Transverse colon (tissue), 4 donors: ENCODE data around the gene GLMP. TPM values are rescaled to one million over a fixed set of nuclear protein-coding genes. Genes with fewer than 3 reads are reported as not detected.

ENCODE experiments used
- DNase-seq: peaks from one replicate; pipeline ENCODE4 v3.0.0-alpha.2; 2019
- H3K27ac ChIP-seq, 4 donors: fragments of 200-600 bp; sonication (generic); 2 replicates each; pipeline ENCODE4 v1.5.1; 2016 to 2018; ENCODE audit warnings: inconsistent platforms in 4 of 4
- H3K27me3 ChIP-seq: fragments of 200-600 bp; sonication (generic); 2 replicates; pipeline ENCODE4 v1.5.1; 2017; ENCODE audit warnings: inconsistent platforms
- H3K36me3 ChIP-seq, 4 donors: fragments of 200-600 bp; sonication (generic); 2 replicates each; pipeline ENCODE4 v1.5.1; 2017 to 2019; ENCODE audit warnings: inconsistent platforms in 4 of 4
- H3K4me1 ChIP-seq, 4 donors: fragments of 200-600 bp; sonication (generic); 2 replicates each; pipeline ENCODE4 v1.5.1; 2017 to 2020; ENCODE audit warnings: inconsistent platforms in 4 of 4
- H3K4me3 ChIP-seq, 4 donors: fragments of 200-600 bp; sonication (generic); 1 replicate in 1 of 4; 2 replicates in 3 of 4; pipeline versions ENCODE4 v1.5.1 to v1.6.1; 2017 to 2019; ENCODE audit warnings: inconsistent platforms in 4 of 4
- H3K9me3 ChIP-seq, 2 donors: fragments of 200-600 bp; sonication (generic); 2 replicates each; pipeline ENCODE4 v1.5.1; 2017 to 2019; ENCODE audit warnings: inconsistent platforms in 2 of 2
- EP300 ChIP-seq: sonication (generic); formaldehyde crosslinking; IDR thresholded peaks from one replicate; pipeline ENCODE4 v1.6.1; 2017; ENCODE audit warnings: antibody characterized with exemption, low read depth
- POLR2A ChIP-seq: fragments of 450-650 bp; IDR thresholded peaks from one replicate; pipeline ENCODE4 v1.6.1; 2016; ENCODE audit warnings: antibody characterized with exemption, mild to moderate bottlenecking, moderate library complexity
- POLR2AphosphoS5 ChIP-seq, 3 donors: sonication (generic); formaldehyde crosslinking; IDR thresholded peaks; one replicate each; pipeline ENCODE4 v1.6.1; 2016; ENCODE audit warnings: antibody characterized with exemption in 3 of 3
- WGBS, 2 donors: methylation state at CpG; one replicate each; pipeline ENCODE4 v1.1.5; 2018; ENCODE audit warnings: low coverage in 1 of 2; 5-methylcytosine and 5-hydroxymethylcytosine counted together
- in situ Hi-C, 4 donors: fragments of 200-750 bp; cut with MboI; loops; one replicate each; pipeline versions ENCODE4 v1.15.0 to v1.15.1; 2017; ENCODE audit warnings: low sequenced_read_pairs in 3 of 4, low pct_ligation_motif_present in 1 of 4, low pct_unique_long_range_greater_than_20kb in 1 of 4
- intact Hi-C: fragments of 100-400 bp; cut with DNase I; formaldehyde crosslinking; loops from one replicate; pipeline ENCODE4 v1.15.1; 2023; ENCODE audit warnings: low total_unique reads
- total RNA-seq, 4 donors: library from RNA; depleted of rRNA; stranded (reverse); fragments of >200 nt; gene quantifications; one replicate each; pipeline ENCODE4 v1.1.0, GENCODE V29; 2016
- TF ChIP-seq, protein P1 (sequence below), 5 experiments: fragments of 200-600 bp in 3 of 5; fragments of 450-650 bp in 2 of 5; sonication (generic) in 3 of 5; IDR thresholded peaks; 1 replicate in 2 of 5; 2 replicates in 3 of 5; pipeline ENCODE4 v1.5.1; 2016 to 2017; ENCODE audit warnings: antibody characterized with exemption in 5 of 5, inconsistent platforms in 3 of 5, mild to moderate bottlenecking in 2 of 5, moderate library complexity in 1 of 5

Gene GLMP
- total RNA-seq, 4 donors from 2014 or later: 4.0 to 65.9 (median 38.2) TPM

DNA sequence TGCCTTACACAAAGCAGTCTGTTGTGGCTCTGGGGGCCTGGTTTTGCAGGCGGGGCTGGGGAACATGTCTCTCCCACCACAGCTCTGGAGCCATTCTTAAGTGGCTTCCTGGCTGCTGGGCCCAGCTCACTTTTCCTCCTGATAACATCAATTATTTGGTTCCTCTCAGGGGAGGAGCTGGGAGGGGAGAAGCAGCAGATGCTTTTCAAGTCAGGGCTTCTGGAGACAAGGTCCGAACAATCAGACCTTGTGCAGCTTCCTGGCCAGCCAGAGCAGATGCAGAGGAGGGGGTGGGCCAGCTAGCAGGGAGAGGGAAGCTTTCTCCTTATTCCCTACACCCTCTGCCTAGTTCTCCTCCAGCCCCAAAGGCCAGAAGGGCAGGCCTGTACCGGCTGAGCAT, 44.0 kb downstream of the GLMP start:
- Histone ChIP-seq H3K4me3 (no peak overlapping the region), H3K27me3 (peaks cover 7% of the 10 kb centered on the region), H3K27ac (no peak overlapping the region), H3K4me1 (peaks cover 0 to 14% (median 6%) of the 10 kb centered on the region in 4 donors), H3K9me3 (no peaks in the 10 kb centered on the region), H3K36me3 (peaks cover 0 to 45% (median 22%) of the 10 kb centered on the region in 4 donors)
- TF ChIP-seq POLR2A (no peak), EP300 (no peak), POLR2AphosphoS5 (IDR thresholded peaks at IDR 0.05) (no peak)
- TF ChIP-seq, protein P1, sequence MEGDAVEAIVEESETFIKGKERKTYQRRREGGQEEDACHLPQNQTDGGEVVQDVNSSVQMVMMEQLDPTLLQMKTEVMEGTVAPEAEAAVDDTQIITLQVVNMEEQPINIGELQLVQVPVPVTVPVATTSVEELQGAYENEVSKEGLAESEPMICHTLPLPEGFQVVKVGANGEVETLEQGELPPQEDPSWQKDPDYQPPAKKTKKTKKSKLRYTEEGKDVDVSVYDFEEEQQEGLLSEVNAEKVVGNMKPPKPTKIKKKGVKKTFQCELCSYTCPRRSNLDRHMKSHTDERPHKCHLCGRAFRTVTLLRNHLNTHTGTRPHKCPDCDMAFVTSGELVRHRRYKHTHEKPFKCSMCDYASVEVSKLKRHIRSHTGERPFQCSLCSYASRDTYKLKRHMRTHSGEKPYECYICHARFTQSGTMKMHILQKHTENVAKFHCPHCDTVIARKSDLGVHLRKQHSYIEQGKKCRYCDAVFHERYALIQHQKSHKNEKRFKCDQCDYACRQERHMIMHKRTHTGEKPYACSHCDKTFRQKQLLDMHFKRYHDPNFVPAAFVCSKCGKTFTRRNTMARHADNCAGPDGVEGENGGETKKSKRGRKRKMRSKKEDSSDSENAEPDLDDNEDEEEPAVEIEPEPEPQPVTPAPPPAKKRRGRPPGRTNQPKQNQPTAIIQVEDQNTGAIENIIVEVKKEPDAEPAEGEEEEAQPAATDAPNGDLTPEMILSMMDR (IDR thresholded peaks at IDR 0.05): no peak
- in situ Hi-C loops (no loop called here), intact Hi-C loops (no loop called here)
- no peak for DNase-seq
- WGBS, 2 donors: 59% methylated on average over 3 of the region's 3 CpGs; no CpG with 5 or more reads in 1 of the 2 donors

DNA sequence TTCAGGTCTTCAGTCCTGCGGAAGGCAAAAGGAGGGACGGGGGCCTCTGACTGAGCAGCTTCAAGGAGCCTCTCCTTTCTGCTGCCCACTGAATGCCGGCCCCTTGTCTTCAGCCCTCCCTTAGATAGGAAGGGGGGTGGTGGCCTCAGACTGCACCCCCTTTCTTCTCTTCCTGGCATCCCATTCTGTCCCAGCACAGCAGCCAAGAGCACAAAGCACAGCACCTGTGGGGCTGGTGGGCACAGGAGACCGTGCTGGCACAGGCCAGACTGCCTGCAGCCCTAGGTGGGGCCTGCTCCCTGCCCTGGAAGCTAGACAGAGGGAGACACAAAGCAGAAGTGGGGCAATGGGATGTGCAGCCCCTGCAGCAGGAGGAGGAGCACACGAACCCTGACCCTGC, 45.9 kb downstream of the GLMP start:
- H3K4me3 ChIP-seq: no peak overlapping the region
- no peaks in the 10 kb centered on the region for H3K9me3 ChIP-seq
- in situ Hi-C loops: no loop called here
- H3K27ac ChIP-seq: no peak overlapping the region
- peaks cover 10 to 24% (median 21%) of the 10 kb centered on the region in 4 donors for H3K4me1 ChIP-seq
- peaks cover 0 to 38% (median 19%) of the 10 kb centered on the region in 4 donors for H3K36me3 ChIP-seq
- no peak for DNase-seq
- 92% methylated on average over 5 of the region's 5 CpGs; no CpG with 5 or more reads in 1 of the 2 donors for WGBS, 2 donors
- intact Hi-C loops: no loop called here
- H3K27me3 ChIP-seq: peaks cover 26% of the 10 kb centered on the region
- TF ChIP-seq EP300 (no peak), POLR2AphosphoS5 (IDR thresholded peaks at IDR 0.05) (no peak), POLR2A (no peak)
- TF ChIP-seq, protein P1 (IDR thresholded peaks at IDR 0.05): no peak

DNA sequence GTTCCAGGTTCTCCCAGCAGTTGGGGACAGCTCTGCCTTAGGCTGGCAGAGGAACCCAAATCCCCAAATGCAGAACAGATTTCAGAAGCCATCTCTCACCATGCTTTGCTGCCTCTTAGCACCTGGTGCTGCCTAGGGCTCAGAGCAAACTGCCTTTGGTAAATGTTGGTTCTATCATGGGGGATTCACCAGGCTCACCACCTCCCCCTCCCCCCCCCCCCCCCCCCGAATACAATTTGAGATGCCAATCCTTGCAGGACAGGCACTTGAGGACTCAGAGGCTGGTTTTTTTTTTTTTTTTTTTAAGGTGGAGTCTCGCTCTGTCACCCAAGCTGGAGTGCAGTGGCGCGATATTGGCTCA, 47.2 kb downstream of the GLMP start:
- H3K4me3 ChIP-seq: no peak overlapping the region
- no peak for TF ChIP-seq POLR2AphosphoS5 (IDR thresholded peaks at IDR 0.05)
- TF ChIP-seq, protein P1 (IDR thresholded peaks at IDR 0.05): no peak
- TF ChIP-seq EP300: no peak
- no peak for TF ChIP-seq POLR2A
- DNase-seq: no peak
- WGBS, 2 donors: 79% methylated on average over 4 of the region's 4 CpGs; no CpG with 5 or more reads in 1 of the 2 donors
- H3K9me3 ChIP-seq: no peaks in the 10 kb centered on the region
- no peak overlapping the region for H3K27ac ChIP-seq
- in situ Hi-C loops: no loop called here
- H3K36me3 ChIP-seq: peaks cover 0 to 31% (median 14%) of the 10 kb centered on the region in 4 donors
- H3K27me3 ChIP-seq: peaks cover 32% of the 10 kb centered on the region
- peaks cover 10 to 24% (median 21%) of the 10 kb centered on the region in 4 donors for H3K4me1 ChIP-seq
- intact Hi-C loops: no loop called here

DNA sequence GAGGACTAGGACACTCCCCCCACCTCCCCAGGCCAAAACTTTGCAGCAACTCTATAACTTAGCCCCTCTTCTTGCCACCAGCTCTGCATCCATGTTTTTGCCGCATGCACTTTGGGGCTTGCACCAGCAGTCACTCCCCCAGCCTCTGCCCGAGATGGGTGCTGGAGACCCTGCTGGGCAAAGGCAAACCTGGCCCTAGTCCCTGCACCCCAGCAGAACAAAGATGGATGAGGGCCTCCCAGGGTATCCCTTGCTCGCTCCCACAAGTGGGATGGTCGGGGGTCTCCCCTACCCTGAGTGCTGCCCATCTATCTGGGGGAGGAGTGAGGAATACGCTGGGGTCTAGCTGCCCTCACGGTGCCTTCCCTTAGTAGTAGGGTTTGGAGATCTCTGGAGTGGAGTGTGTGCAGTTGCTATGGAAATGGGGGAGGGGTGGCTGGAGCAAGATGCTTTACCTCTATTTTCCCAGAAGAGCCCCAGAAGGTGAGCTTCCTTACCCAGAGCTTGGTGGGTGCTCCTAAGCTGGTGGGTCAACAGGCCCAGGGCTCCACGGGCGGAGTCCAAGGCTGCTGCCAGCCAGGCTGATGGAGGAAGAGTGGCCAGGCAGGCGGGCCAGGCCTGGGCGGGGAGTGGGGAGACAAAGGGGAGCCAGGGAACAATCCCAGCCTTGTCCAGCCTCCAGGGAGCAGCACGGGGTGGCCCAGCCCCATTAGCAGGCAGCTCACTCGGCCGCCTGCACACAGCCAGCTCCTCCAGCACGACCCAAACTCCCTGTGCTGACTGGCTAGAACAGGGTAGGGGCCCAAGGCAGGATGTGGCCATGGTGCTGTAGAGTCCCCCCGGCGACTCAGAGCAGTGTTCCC, 47.8 kb downstream of the GLMP start, which contains the start of gene PAQR6:
PAQR6 (minus strand) TSS at position 597 of the 863 bp plus-strand sequence. CDS start 1,325 bp downstream, outside the sequence.
- Histone ChIP-seq H3K27me3 (peaks cover 32% of the 10 kb centered on the region), H3K4me3 (no peak within 1 kb of the TSS), H3K36me3 (peaks cover 0 to 25% (median 11%) of the 10 kb centered on the region in 4 donors), H3K9me3 (no peaks in the 10 kb centered on the region), H3K4me1 (peaks cover 10 to 24% (median 21%) of the 10 kb centered on the region in 4 donors), H3K27ac (no peak within 1 kb of the TSS)
- no peak for DNase-seq
- TF ChIP-seq POLR2AphosphoS5 (IDR thresholded peaks at IDR 0.05) (peak in 1 of 3 donors; percentile 5), EP300 (no peak)
- 38% methylated on average over 15 of the region's 16 CpGs; no CpG with 5 or more reads in 1 of the 2 donors for WGBS, 2 donors
- in situ Hi-C loops: no loop called here
- intact Hi-C loops: no loop called here
